Stimulated activated CD4-positive, alpha-beta T cell treated with anti-CD3 and anti-CD28 coated beads, Interleukin-1b, Interleukin-23, amount 100 ng/mL, for 48 hours (primary cell): ENCODE measurements around the gene MICAL3.

Experiments used
- DNase-seq: peaks from one replicate; pipeline ENCODE4 v3.0.0-alpha.2; 2020

The MICAL3 gene

DNA sequence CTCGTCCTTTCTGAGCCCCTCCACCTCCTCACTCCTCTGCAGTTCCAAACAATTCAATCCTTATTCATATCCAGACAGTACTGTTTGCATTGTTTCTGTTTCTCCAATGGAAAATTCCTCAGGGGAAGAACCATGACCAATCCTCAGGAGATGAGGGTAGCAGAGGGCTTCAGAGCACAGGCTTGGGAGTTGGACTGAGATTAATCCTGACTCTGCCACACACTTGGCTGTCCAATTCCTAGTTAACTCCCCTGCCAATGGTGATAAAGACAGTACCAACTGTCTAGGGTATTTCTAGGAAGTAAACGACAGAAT lies 58.0 kb downstream of the MICAL3 start:
- DNase-seq = no peak

- no peak for DNase-seq
Measured at GRCh38 chr22:17965538-17966402, 58.6 kb downstream of the MICAL3 start.

GRCh38 chr22:17964643-17965042 lies 59.7 kb downstream of the MICAL3 start:
- no peak for DNase-seq

- no peak for DNase-seq
Measured at GRCh38 chr22:17964156-17964555, 60.2 kb downstream of the MICAL3 start.

GRCh38 chr22:17963015-17963414 lies 61.3 kb downstream of the MICAL3 start:
- no peak for DNase-seq

DNA sequence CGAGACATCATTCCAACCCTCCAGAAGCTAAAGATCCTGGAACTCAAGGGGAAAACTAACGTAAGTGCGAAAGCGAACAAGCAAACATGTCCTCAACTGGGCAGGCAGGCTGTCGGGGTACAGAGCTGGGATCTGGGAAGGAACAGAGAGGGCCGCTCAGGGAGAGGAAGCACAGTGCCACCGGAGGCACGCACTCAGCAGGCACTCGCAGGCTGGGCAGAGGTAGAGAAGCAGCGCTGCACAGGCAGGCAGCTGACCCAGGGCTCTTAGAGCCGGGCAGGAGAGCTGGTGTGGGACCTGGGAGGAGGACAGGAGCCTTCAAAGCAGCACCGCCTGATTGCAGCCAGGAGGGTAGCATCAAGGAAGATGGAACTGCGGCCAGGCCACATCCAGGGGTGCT lies 62.2 kb downstream of the MICAL3 start:
- no peak for DNase-seq

DNA sequence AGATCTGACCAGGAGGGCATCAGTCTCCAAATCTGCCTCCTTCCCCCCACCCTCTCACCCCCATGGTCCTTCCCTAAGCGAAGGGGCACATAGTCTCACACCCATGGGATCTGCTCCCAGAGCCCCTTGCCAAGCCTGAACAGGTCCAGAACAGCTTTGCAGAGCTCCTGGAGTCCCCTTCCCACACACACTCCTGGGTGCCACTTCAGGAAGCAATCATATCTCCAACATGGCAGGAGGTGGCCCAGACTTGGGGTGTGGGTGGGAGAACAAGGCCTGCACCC lies 63.0 kb downstream of the MICAL3 start:
- no peak for DNase-seq

DNA sequence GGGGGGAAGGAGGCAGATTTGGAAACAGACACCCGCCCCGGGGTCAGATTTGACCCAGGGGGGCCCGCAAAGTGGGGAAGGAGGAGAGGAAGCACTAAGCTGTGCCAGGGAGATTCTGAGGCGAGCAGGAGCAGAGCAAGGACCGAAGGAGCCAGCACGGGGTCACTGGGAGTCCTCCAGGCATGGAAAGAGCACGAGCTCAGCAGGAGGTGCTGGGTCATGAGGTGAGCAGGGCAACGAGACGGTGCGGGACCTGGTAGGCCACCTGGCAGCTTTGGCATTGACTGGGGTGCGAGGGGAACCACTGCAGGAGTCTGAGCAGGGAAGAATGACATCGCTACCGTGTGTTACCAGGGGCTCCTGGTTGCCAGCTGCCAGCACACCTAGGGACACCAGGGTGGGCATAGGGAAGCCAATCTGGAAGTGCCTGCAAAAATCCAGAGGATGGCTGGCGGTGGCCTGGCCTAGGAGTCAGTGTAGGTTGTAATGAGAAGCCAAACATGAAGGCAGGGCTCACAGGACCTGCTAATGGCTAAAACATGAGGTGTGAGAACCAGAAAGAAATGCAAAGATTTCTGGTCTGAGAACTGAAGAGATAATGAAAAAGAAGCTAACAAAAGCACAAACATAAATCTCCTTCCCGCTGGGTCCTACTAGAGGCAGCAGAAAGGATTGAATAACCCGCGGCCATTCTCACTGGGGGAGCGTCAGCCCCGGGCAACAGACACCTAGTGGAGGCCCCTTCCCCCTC lies 63.5 kb downstream of the MICAL3 start:
- DNase-seq = no peak

DNA sequence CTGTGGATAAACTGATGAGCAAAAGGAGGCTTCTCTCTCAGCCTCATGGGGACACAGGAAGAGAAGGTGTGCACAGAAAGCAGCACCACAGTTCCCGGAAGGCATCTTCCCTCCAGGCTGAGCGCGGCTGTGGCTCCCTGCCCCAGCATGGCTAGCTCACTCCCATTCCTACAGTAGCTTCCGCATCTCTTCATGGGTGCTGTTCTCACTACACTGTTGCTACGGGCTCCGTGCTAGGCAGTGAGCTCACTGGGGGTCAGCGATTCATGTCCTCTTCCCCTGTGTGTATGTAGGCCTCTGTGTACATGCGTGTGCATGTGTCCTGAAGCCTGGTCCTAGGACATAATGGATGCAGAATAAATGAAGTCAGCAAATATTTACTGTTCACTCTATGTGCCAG lies 64.3 kb downstream of the MICAL3 start:
- DNase-seq = no peak

GRCh38 chr22:17958166-17958565 lies 66.2 kb downstream of the MICAL3 start:
- no peak for DNase-seq

GRCh38 chr22:17957693-17958092 lies 66.7 kb downstream of the MICAL3 start:
- DNase-seq = no peak

DNA sequence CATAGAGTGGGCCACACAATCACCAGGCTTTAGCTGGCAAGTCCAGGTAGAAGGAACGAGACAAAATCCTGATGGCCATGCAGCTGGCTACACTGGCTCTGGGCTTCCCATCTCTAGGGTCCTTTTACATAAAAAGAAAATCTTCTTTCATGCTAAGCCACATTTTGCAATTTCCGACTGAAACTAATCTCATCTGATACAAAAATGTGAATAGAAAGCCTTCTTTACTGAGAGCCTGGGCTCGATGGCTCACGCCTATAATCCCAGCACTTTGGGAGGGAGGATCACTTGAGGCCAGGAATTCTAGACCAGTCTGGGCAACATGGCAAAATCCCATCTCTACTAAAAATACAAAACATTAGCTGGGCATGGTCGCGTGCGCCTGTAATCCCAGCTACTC lies 67.2 kb downstream of the MICAL3 start:
- DNase-seq = no peak

- DNase-seq = no peak
Measured at GRCh38 chr22:17956630-17957029, 67.7 kb downstream of the MICAL3 start.

DNA sequence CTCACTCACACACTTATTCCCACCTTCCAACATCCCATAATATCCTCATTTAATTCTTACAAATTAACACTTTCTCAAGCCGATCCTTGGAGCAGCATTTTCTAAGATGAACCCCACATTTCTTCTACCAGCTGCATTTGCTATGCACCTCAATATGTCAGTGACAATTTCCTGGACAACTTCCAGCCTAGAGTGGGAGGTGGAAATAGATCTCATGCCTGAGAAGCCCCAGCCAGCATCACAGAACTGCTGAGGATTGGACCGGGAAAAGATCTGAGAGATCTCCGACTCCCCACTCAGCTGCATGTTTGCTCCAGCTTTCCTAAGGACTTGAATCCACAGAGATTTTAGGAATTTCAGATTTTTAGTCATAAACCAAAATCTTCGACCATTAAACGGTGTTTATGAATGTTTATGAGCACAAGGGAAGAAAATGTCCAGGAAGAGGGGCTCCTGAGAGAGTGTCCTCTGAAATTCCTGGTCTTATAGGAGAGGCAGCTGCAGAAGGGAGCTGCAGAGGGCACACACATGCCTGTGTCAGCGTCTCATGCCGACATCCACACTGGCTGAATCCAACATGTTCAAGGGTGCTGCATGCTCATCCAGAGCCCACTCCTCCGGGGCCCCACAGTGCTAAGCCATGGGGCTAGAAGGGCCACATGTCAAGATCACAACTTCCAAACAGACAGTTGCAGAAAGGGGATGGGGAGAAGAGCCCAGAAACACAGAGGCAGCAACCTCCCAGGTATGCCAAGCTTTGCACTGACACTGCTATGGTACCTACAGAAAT lies 68.6 kb downstream of the MICAL3 start:
- no peak for DNase-seq

- DNase-seq = no peak
Measured at GRCh38 chr22:17954860-17955587, 69.3 kb downstream of the MICAL3 start.

DNA sequence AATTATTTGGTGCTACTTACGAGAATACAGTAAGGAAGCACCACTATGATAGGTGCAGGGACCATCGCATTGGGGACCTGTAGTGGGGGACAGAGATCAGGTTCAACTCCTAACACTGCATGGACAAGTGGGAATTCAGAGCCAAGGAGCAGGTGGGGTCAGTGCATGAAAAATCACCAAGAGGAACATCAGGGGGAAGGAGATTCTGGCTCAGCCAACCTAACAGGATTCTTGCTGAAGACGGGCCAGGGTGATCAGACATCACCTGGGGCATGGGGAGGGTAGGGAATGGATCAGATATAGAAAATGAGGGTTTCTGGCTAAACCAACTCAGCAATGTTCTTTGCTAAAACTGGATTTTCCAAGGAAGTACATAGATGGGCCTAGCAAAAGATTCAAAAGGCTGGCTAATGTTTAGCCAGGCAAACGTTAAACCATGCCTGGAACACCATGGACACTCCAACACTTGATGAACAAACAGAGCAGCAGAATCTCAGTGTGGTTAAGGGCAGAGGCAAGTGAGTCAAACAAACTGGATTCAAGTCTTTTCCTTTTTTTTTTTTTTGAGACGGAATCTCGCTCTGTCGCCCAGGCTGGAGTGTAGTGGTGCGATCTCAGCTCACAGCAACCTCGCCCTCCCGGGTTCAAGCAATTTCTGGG lies 70.0 kb downstream of the MICAL3 start:
- DNase-seq = no peak

DNA sequence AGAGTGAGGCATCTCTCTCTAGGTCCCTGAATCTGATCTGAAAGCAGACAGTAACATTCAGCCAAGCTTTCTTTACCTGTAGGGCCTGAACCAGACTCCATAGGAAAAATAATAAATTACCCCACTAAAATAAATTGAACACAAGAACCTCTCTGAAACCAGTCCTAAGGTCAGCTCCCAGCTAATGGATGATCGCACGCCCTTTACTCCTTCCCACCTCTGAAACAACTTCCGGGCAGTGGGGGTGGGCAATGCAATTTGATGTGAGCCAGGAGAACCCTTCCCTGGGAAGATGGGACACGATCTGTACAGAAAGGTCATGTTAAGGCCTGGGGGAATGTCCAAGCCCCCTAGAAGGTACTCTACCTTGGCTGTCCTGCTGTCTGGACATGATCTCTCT lies 71.2 kb downstream of the MICAL3 start:
- no peak for DNase-seq

DNA sequence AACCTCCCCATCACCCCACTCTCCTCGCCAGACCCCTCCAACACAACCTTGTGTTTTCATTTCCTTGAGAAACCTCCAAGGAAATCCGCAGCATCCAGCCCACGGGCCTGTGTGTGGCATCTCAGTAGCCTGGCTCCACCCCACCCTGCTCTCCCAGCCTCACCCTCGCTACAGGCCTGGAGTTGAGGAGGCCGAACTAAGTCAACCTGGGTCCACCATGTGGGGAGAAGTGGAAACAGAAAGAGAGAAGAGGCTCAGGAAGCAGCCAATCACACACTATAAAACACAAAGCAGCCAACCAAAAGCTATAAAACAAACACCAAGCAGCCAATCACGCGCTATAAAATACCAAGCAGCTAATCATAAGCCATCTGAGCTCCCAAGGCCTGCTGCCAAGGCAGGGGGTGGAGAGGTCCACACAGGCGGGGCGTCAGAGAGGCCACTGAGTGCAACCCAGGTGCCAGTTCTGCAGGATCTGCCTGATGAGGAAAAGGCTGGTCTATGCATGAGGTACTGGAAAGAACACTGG lies 72.0 kb downstream of the MICAL3 start:
- DNase-seq = no peak

GRCh38 chr22:17951315-17951714 lies 73.0 kb downstream of the MICAL3 start:
- DNase-seq = no peak

DNA sequence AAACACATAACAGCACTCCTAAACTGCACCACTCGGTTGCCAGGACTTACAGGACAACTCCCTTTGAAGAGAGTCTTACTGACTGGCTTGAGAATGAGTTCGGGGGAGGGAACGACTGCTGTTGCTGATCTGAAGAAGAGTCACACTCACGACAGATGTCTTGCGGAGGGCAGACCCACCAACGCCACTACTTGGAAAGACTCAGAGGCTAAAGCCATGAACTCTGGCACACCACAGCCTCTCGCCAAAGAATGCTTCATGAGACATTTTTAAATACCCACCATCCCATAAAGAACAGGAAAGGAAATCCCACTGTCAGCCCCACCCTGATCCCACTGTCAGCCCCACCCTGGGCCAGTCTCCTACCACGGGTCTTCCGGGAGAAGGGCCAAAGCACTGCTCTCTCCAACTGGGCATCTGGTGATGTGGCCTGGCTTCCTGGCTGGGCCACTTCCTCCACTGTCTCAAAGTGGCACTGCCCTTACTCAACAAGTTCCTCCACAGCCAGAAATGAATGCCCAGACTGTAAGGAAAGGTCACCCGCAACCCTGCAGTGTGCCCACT lies 73.6 kb downstream of the MICAL3 start:
- DNase-seq = no peak

GRCh38 chr22:17949642-17950473 lies 74.5 kb downstream of the MICAL3 start:
- DNase-seq = no peak
